Stimulated activated CD4-positive, alpha-beta T cell treated with anti-CD3 and anti-CD28 coated beads, Interleukin-1b, Interleukin-23, amount 100 ng/mL, for 48 hours (primary cell): ENCODE data around the gene MTA1.

Experiments
- DNase-seq: peaks from one replicate; pipeline ENCODE4 v3.0.0-alpha.2; 2020

Gene MTA1

DNA sequence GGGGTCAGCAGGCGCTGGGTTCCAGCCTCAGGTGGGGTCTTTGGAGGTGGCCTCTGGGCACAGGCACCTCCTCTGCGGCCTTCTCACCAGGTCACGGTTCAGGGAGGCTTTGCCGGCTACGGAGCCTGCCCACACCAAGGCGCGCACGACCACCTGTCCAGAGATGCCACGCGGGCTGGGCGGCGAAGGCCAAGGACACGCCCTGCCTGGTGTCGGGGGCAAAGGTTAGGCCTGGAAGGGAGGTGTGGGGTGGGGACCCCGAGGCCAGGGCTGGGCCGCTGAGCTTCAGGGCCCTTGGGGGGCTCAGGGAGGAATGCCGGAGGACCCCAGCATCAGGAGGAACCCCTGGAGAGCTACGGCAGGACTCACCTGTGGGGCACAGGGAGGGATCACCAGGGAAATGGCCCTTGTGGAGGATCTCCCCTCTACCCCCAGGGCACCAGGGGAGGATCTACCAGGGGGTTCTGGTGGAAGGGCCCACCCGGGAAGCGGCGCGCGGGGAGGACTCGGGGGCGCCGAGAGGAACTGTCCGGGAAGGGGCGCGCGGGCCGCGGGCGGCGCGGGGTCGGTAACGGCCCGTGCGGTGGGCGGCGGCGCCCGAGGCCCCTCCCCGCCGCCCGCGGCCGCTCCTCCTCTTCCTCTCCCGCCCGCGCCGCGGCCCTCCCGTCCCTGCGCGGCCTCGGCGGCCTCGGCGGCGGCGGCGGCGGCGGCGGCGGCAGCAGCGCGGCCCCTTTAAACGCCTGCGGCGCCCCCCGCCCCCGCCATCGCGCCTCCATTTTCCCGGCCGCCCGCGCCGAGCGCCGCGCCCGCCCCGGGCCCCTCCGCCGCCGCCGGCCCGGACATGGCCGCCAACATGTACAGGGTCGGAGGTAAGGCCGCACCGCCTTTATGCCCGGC, at the start of gene MTA1:
TSS of gene MTA1 (plus strand) at position 633 of the 897 bp plus-strand sequence. CDS start at position 842, 209 bp downstream.
- no peak for DNase-seq

DNA sequence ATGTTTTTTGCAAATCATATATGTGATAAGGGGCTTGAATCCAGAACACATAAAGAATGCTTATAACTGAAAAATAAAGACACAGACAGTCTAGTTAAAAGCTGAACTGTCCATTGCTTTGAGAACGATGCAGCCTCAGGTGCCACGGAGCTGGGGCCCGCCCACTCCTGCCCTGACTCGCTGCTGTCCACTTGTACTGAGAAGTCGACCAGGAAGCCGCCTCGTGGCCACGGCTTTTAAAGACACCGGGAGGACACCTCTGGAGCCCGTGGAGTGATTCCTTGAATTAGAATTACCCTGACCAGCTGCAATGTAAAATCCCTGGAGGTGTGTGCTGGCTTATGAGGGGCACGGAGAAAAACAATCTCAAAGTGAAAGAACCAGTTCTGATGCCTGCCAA, 45.2 kb upstream of the MTA1 start:
- no peak for DNase-seq

DNA sequence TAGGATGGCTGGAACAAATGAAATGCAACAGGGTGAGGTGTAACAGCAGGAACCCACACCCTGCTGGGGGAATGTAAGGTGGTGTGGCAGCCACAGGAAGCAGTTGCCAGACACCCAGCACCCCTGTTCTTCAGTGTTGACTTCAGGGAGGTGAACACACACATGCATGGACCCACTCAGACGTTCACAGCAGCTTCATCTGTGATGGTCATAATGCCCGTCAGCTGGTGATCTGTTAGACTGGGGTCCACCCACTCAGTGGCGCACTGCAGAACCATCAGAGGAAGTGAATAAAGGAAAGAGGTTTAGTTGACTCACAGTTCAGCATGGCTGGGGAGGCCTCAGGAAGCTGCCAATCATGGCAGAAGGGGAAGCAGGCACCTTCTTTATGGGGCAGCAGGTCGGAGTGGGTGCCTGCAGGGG, 44.0 kb upstream of the MTA1 start:
- peak; percentile 71 for DNase-seq

DNA sequence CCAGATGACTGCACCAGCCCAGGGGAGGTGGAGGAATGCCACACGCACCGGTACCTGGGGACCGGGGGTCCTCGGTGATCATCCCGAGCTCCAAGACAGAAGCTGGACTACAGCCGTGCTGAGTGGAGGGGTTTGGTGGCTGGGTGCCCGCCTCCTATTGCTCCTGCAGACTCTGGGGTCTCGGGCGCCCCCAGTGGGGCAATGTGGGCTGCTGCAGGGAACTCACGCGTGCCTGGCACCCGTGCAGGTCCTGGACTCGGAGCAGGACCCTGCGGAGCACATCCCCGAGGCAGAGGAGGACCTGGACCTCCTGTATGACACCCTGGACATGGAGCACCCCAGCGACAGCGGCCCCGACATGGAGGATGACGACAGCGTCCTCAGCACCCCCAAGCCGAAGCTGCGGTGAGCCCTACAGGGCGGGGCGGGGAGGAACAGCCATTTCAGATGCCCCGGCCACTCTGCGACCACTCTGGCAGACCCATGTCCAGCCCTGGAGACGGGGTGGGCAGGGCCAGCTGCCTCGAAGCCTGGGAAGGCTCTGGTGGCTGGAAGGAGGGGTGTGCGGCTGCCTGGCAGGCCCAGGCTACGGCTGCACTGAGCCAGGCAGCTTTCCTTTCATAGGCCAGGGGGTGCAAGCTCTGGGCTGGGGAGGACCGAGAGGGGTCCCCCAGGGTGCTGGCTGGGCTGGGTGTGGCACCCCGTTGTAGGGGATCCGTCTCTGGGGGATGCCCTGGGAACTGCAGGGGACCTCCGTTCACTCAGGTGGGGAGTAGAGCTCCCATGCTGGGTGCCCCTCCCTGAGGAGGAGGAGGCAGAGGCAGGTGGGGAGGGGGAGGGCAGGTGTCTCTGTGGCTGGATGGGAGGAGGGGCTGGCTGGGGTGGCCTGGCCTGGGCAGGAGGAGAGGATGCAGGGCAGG, 42.8 kb upstream of the MTA1 start:
- DNase-seq: no peak

DNA sequence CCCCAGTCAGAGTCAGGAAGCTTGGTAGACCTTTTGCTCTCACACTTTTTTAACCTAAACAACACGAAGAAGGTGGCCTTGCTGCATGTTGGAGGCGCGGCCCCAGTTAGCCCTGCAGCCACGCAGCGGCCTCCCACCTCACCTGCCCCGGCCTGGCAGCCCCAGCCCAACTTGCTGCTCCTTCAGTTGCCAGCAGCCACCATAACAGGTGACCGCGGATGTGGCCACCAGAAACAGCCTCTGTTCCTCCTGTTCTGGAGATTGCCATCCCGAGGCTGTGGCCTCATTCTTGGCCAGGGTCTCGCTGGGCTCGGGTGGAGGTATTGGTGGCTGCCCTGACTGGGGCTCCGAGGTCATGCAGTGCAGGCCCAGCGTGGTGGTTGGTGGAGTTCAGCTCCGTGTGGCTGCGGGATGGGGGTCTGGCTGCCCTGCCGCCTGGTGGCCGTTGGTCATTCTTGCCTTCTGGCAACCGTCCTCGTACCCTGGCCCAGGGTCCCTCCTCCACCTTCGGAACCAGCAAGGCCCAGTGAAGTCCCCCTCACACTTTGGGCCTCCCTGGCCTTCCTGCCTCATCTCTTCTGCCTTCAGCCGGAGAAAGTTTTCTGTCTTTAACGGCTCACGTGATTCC, 42.0 kb upstream of the MTA1 start:
- DNase-seq: no peak

DNA sequence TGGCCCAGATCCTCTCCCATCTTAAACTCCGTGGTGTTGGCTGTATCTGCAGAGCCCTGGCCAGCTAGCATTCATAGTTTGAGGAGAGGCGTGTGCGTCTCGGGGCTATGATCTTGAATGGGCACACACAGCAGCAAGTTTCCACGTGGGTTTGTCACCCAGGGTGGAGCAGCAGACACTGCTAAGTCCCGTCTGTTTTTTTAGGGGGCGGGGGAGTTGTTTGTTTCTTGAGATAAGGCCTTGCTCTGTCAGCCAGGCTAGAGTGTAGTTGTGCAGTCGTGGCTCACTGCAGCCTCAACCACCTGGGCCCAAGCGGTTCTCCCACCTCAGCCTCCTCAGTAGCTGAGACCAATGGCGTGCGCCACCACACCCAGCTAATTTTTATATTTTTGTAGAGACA, 41.4 kb upstream of the MTA1 start:
- DNase-seq: no peak

DNA sequence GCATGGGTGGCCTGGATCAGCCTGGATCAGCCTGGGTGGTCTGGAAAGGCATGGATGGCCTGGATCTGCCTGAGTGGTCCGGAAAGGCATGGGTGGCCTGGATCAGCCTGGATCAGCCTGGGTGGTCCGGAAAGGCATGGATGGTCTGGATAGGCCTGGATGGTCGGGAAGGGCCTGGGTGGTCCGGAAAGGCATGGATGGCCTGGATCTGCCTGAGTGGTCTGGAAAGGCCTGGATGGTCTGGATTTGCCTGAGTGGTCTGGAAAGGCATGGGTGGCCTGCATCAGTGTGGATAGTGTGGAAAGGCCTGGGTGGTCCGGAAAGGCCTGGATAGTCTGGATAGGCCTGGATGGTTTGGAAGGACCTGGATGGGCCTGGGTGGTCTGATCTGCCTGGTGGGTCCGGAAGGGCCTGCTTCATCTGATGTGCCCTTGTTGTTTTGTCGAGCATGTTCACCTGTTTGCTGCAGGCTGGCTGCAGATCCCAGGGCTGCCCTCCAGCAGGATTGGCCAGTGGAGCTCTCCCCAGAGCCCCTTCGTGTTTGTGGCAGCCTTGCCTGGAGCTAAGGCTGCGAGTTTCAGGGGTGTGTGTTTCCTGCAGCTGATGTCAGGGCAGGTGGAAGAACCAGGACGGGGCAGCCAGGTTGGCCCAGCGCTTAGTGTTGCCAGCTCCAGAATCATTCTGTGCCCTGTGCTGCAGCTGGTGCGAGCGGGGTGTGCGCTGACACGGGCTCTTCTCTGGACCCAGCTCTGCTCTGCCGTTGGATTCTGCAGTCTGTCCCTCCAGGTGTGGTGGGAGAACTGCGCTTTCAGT, 40.5 kb upstream of the MTA1 start:
- no peak for DNase-seq

DNA sequence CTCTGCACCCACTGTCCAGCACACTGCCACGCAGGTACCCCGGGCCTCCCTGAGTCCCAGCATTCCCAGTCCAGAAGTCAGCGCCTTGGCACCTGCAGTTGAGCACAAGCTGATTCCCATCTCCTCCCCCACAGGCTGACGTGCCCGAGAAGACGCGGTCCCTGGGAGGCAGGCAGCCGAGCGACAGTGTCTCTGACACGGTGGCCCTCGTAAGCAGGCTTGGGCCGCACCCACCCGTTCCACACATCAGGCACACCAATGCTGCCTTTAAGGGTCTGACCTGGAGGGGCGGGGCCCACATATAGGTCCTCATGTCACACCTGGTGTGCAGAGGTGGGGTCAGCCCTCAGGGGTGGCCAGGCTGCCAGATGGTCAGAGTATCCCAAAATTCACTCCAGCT, 39.7 kb upstream of the MTA1 start:
- DNase-seq: no peak

DNA sequence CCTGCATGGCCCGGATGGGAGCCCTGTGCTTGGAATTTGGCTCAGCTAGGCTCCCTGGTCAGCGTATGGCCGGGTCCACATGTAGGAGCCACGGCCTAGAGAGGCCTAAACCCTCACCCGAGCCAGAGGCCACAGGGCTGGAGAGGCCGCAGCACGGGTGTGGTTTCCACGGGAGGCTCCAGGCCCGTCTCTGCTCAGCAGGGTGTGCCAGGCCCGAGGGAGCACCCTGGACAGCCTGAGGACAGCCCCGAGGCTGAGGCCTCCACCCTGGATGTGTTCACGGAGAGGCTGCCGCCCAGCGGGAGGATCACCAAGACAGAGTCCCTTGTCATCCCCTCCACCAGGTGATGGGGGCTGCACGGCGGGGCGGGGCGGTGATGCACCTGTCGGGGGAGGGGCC, 38.9 kb upstream of the MTA1 start:
- no peak for DNase-seq

DNA sequence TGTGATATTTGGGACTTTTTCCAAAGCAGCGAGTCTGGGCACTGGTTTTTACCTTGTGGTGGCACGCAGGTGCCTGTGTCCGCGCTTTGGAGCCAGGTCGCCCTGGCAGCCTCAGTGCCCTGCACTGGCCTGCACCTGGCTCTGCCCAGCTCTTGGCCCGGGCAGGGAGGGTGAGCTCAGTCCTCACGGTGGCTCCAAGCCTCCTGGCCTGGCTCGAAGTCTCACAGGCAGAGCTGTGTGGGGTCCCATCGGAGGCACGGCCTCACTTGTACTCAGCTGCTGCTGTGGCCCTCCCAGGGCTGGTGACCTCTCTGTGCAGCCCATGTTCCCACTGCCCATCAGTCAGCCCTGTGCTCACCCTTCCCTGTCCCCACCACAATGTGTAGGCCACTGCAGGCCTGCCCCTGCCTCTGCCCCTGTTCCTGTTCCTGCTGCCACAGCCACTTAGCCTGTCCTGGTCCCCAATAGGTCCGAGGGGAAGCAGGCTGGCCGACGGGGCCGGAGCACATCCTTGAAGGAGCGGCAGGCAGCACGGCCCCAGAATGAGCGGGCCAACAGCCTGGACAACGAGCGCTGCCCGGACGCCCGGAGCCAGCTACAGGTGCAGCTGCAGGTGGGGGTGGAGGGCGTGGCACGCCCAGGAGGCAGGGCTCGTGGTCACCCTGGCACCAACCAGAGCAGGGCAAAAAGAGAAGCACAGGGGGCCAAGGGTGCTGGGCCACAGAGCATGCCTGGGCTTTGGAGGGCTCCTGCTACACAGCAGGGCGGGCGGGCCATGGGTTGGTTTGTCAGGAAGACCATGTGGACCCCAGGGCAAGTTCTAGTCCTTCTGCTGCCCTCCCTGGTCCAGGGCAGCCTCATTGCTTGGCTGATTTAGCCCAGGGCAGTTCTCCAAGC, 37.9 kb upstream of the MTA1 start:
- DNase-seq: no peak

DNA sequence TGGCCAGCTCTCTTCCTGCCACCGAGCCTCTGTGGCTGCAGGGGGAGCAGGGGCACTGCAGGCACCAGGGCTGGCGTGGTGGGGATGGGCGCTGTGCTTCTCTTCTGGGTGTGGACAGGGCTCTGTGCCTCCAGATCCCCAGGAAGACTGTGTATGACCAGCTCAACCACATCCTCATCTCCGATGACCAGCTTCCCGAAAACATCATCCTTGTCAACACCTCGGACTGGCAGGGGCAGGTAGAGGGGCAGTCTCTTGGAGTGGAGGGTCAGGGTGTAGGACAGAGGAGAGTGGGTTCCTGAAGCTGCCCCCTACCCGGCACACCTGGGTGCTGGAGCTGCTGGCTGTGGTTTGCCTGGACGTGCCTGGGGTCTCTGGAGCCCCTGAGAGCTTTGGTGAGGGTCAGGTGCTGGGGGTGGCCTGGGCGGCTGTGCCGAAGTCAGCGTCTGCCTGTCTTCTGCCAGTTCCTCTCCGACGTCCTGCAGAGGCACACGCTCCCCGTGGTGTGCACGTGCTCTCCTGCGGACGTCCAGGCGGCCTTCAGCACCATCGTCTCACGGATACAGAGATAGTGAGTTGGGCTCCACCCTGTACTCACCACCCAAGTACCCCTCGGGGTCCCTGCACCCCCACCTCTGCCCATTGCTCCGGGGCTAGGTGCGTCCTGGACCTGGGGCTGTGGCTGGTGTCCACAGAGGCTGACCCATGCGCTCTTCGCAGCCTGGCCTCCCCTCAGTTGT, 37.1 kb upstream of the MTA1 start:
- DNase-seq: no peak

DNA sequence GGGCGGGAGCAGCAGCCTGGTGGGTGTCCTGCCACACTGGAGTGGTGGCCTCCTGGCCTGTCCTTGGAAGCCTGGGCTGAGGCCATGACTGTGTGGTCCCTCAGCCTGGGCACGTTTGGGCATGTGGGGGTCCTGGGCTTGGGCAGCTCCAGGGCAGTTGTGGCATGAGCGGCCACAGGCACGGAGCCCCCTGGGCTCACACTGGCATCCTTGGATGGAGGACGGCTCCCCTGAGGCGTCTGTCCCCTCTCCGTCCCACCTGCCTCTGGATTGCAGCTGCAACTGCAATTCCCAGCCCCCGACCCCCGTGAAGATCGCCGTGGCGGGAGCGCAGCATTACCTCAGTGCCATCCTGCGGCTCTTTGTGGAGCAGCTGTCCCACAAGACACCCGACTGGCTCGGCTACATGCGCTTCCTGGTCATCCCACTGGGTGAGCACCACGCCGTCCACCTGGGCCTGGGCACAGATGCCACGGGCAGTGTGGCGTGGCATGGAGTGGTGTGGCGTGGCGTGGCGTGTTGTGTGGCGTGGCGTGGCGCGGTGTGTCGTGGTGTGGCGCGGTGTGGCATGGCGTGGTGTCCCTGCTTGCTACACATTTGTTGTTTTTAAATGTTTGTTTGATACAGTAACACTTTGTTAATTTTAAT, 36.4 kb upstream of the MTA1 start:
- no peak for DNase-seq

DNA sequence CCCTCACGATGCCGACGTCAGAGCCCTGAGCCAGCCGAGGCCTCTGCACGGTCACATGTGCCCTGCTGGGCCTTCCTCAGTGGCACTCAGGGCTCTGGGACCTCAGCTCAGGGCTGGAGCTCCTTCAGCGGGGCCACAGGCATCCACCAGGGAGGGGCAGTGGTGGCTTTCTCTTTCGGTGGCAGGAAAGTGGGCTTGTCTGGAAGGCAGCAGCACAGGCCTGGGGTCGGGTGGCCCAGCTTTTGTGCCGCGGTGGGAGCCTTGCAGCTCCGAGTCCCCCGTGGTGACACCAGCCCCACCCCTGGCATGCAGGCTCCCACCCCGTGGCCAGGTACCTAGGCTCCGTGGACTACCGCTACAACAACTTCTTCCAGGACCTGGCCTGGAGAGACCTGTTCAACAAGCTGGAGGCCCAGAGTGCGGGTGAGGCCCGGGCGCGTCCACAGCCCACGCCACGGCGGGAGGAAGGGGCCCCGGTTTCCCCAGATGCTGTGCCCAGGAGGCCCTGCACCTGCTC, 35.5 kb upstream of the MTA1 start:
- DNase-seq: no peak

DNA sequence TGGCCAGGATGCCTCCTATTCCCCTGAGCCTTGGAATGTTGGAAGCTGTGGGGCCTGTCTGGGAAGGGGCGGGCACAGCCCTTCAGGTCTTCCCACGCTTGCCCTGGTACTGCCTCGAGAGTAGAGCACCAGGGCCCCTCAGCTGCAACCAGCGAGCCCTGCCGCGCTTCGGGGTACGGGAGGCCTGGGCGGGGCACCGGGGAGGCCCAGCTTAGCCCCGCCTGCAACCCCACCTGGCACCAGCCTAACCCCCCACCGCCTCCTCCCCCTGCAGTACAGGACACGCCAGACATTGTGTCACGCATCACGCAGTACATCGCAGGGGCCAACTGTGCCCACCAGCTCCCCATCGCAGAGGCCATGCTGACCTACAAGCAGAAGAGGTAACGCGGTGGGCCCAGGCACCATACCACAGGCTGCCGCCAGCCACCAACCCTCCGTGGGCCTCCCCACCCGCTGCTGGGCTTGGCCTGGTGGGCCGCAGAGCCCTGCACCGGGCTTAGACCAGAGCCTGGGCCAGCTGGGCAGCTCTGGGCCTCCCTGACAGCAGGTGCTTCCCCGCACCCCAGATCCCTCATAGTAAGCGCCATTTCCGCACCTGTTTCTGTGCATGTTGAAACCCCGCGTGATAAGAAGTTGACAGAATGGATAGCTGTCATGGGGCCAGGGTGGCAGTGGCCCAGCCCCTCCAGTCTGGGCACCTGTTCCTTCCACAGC, 34.9 kb upstream of the MTA1 start:
- DNase-seq: no peak

DNA sequence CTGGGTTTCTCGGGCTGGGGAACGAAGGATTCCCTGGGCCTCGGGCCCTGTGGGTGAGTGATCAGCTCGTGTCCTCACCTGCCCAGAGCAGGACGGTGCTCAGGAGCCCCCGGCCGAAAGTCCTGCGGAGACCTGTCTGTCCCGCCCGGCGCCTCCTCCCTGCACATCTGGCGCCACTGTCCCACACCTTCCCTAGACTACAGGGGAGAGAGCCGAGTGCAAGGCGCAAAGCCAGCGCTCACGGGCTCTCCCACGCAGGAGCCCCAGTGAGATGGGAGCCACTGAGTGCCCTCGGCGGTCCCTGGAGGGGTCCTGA, 34.3 kb upstream of the MTA1 start:
- no peak for DNase-seq

DNA sequence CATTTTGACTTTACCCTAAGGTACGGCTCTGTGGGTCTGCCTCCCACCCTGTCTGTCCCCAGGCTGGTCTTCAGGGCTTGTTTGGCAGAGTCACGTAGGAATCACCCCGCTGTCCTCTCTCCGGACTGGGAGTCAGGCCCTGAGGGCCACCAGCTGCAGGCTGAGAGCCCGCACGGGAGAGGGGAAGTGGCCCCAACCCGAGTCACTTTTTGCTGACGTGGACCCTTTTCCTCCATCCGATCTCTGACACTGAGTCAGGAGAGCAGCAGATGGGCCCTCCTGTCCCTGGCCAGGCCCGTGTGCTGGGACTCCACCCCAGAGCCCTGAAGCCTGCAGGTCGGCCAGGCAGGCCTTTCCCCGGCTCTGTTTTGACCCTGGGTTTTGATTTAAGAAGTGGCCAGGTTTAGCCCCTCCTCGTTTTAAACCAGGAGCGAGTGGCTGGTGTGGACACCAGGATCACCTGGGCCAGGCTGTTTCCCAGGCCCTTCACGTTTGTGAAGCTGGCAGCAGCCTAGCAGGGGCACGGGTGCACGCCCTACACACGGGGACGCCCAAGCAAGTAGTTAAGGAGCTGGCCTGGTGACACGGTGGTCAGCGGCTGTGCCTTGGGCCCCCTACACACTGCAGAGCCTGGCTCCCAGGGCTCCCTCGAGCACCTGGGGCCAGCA, 33.8 kb upstream of the MTA1 start:
- no peak for DNase-seq

DNA sequence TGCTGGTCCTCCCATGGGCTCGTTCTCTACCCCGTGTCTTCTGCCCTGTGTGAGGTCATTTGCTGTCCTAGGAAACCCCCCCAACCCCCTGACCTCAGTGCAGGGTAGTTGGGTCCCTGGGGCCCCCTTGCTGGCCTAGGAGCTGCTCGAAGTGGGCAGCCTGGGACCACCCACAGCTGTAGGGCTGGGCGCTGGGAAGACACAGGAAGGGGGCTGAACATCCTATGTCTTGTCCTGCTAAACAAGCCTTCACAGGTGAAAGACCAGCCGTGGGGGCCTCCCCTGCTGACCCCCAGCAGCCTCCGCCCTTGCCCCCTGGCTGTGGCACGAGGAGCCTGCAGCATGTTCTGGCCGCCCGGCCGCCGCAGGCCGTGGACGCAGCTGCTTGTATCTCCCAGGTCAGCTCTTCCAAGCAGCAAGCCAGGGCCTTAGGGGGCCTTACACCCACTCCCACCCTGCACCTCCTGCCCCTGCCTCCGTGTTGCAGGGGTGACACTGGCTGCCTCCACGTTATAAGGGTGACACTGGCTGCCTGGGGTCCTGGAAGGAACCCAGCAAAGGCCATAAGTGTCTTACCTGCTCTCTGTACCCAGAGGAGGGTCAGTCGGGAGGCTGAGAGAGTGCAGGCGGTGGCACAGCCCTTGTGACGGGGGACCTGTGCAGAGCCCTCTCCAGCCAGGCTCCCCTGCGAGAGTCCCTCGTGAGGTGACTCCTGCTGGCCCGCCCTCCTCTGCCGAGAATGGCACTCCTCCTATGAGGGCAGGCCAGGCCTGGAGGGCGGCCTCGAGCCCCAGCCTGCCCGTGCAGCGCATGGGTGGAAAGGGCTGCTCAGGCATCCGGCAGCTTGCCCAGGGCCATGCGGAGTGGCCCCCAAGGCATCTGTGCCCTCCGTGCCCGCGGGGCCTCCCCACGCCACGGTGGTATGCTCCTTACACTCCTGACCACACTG, 32.8 kb upstream of the MTA1 start:
- no peak for DNase-seq

DNA sequence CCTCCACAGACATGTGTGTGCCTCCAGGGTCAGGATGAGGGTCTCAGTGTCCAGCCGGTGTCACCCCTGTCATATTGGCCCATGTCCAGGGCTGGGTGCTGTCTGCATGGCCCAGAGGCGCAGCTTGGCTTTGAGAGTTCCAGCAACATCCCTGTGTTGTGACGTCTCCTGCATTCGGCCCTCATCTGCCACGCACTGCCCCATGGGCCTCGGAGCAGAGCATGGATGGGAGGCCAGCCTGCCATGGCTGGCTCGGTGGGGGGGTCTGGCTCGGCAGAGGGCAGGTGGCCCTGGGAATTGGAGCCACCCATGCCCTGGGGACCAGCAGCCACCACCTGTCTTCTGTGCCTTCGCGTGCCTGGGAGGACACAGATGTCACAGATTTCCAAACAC, 32.1 kb upstream of the MTA1 start:
- no peak for DNase-seq
